ENCODE measurements around the gene SRRM4. TPM values are rescaled to one million over a fixed set of nuclear protein-coding genes. Genes with fewer than 3 reads are reported as not detected.

The SRRM4 gene
- polyA plus RNA-seq, 1 donor (not counting 4 experiments of a cell fraction or from before 2014, with no cell fraction given): not detected

DNA sequence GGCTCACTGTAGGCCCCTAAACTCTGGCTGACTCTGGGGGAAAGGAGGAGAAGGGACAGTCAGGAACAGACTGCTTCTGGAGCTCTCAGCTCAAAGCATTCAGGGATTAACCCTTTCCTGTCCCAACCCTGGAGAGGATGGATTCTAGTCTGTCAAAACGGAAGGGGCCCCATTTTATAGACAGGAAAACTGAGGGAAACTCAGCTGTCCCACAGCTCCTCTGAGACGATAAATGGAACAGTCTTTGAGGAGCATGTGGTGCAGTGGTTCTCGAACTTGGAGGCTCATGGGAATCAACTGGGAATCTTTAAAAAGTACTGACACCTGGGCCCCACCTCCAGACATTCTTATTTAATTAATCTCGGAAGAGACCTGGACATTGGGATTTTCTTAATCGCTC is 23.7 kb downstream of the SRRM4 start:
- Histone ChIP-seq H3K9me1 (ENCODE audit: control insufficient read depth, extremely low read depth, insufficient read depth, low read length) (no peaks in the 10 kb centered on the region), H3K36me3 (ENCODE audit: control insufficient read depth in 2 of 2, extremely low read depth in 1 of 2, insufficient read depth in 2 of 2, low read length in 2 of 2) (no peaks in the 10 kb centered on the region), H3K4me1 (ENCODE audit: control insufficient read depth, extremely low read depth, insufficient read depth, low read length) (no peaks in the 10 kb centered on the region), H3K79me2 (ENCODE audit: control insufficient read depth, insufficient read depth, low read length) (no peaks in the 10 kb centered on the region), H2AFZ (ENCODE audit: control insufficient read depth, low read length) (no peak overlapping the region), H4K20me1 (ENCODE audit: control insufficient read depth, extremely low read depth, insufficient read depth, low read length) (no peaks in the 10 kb centered on the region), H3K4me3 (ENCODE audit: control insufficient read depth in 2 of 3, extremely low read depth in 1 of 3, insufficient read depth in 2 of 3, low read depth in 1 of 3, low read length in 3 of 3) (no peak overlapping the region), H3K9me3 (ENCODE audit: control insufficient read depth, low read depth, low read length) (no peaks in the 10 kb centered on the region), H3K9ac (ENCODE audit: control insufficient read depth, extremely low read depth, insufficient read depth, low read length) (no peak overlapping the region), H3K27me3 (ENCODE audit: control insufficient read depth, extremely low read depth, insufficient read depth, low read length) (no peaks in the 10 kb centered on the region), H3K4me2 (ENCODE audit: control insufficient read depth, extremely low read depth, insufficient read depth, low read depth, low read length) (no peak overlapping the region), H3K27ac (ENCODE audit: control insufficient read depth, insufficient read depth, low read length) (no peak overlapping the region)
- DNase-seq (ENCODE audit: low read depth, low spot score) (no peak), FAIRE-seq (no peak)
- TF ChIP-seq, protein P1, sequence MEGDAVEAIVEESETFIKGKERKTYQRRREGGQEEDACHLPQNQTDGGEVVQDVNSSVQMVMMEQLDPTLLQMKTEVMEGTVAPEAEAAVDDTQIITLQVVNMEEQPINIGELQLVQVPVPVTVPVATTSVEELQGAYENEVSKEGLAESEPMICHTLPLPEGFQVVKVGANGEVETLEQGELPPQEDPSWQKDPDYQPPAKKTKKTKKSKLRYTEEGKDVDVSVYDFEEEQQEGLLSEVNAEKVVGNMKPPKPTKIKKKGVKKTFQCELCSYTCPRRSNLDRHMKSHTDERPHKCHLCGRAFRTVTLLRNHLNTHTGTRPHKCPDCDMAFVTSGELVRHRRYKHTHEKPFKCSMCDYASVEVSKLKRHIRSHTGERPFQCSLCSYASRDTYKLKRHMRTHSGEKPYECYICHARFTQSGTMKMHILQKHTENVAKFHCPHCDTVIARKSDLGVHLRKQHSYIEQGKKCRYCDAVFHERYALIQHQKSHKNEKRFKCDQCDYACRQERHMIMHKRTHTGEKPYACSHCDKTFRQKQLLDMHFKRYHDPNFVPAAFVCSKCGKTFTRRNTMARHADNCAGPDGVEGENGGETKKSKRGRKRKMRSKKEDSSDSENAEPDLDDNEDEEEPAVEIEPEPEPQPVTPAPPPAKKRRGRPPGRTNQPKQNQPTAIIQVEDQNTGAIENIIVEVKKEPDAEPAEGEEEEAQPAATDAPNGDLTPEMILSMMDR (optimal IDR thresholded peaks at IDR 0.05 in 1 of 3, IDR thresholded peaks at IDR 0.05 in 1 of 3, conservative IDR thresholded peaks at IDR 0.05 in 1 of 3; ENCODE audit: extremely low read depth in 1 of 3, insufficient read depth in 2 of 3, low read length in 3 of 3): no peak
- no peak for TF ChIP-seq EZH2 (IDR thresholded peaks at IDR 0.05; ENCODE audit: low read length)
- dilution Hi-C loops (cut with MboI; ENCODE audit: extremely low pct_ligation_motif_present, low sequenced_read_pairs): no loop called here

DNA sequence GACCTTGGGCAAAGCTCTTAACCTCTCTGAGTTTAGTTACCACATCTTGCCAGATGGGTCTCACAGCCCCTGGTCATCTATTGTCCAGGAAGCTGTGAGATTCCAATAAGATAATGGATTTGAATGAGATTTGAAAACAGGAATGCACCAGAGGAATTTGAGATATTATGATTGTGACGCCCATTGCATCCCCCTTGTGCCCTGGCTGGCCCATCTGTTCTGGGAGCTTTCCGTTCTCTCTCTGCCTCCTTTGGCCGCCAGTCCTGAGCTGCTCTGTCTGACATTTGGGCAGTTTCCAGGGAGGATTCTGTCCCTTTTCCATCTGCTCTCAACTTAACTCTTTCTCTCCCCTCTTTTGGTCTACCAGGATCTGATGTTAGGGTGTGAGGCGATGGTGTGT is 24.6 kb downstream of the SRRM4 start:
- Histone ChIP-seq H3K27ac (ENCODE audit: control insufficient read depth, insufficient read depth, low read length) (no peak overlapping the region), H3K9ac (ENCODE audit: control insufficient read depth, extremely low read depth, insufficient read depth, low read length) (no peak overlapping the region), H4K20me1 (ENCODE audit: control insufficient read depth, extremely low read depth, insufficient read depth, low read length) (no peaks in the 10 kb centered on the region), H3K4me1 (ENCODE audit: control insufficient read depth, extremely low read depth, insufficient read depth, low read length) (no peaks in the 10 kb centered on the region), H3K4me3 (ENCODE audit: control insufficient read depth in 2 of 3, extremely low read depth in 1 of 3, insufficient read depth in 2 of 3, low read depth in 1 of 3, low read length in 3 of 3) (no peak overlapping the region), H3K9me1 (ENCODE audit: control insufficient read depth, extremely low read depth, insufficient read depth, low read length) (no peaks in the 10 kb centered on the region), H3K27me3 (ENCODE audit: control insufficient read depth, extremely low read depth, insufficient read depth, low read length) (no peaks in the 10 kb centered on the region), H2AFZ (ENCODE audit: control insufficient read depth, low read length) (no peak overlapping the region), H3K79me2 (ENCODE audit: control insufficient read depth, insufficient read depth, low read length) (no peaks in the 10 kb centered on the region), H3K4me2 (ENCODE audit: control insufficient read depth, extremely low read depth, insufficient read depth, low read depth, low read length) (no peak overlapping the region), H3K36me3 (ENCODE audit: control insufficient read depth in 2 of 2, extremely low read depth in 1 of 2, insufficient read depth in 2 of 2, low read length in 2 of 2) (no peaks in the 10 kb centered on the region), H3K9me3 (ENCODE audit: control insufficient read depth, low read depth, low read length) (no peaks in the 10 kb centered on the region)
- dilution Hi-C loops (cut with MboI; ENCODE audit: extremely low pct_ligation_motif_present, low sequenced_read_pairs): no loop called here
- TF ChIP-seq EZH2 (IDR thresholded peaks at IDR 0.05; ENCODE audit: low read length): no peak
- TF ChIP-seq, protein P1 (optimal IDR thresholded peaks at IDR 0.05 in 1 of 3, IDR thresholded peaks at IDR 0.05 in 1 of 3, conservative IDR thresholded peaks at IDR 0.05 in 1 of 3; ENCODE audit: extremely low read depth in 1 of 3, insufficient read depth in 2 of 3, low read length in 3 of 3): no peak
- FAIRE-seq (no peak), DNase-seq (ENCODE audit: low read depth, low spot score) (no peak)

Data from keratinocyte (primary cell).